Measurements from ENCODE around the gene DHX34. TPM values are rescaled to one million over a fixed set of nuclear protein-coding genes. Genes with fewer than 3 reads are reported as not detected.

Gene DHX34
- total and polyA plus RNA-seq, 9 of the 15 experiments (the other 6 are each of a cell fraction or from before 2014, with no cell fraction given): 0.36 to 42.0 (median 15.0) TPM

DNA sequence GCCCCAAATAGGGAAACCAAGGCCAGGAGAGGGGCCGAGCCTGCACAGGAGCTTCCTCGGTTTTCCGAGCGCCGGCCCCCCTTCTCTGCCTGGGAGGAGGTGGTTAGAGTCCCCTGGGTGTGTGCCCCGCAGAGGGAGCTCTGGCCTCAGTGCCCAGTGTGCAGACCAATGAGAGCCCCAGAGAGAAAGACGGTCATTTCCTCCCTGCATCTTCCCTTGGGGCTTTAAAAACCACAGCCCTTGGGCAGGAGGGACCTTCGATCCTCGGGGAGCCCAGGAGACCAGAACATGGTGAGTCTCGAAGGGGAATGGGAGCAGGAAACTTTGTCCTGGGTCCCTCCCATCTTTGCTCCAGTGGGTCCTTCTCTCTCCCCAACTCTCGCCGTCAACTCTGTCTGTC is 39.5 kb upstream of the DHX34 start, which contains the start of gene C5AR1 (continued):
- TF ChIP-seq HMG20A (CRISPR knock-in tag; conservative IDR thresholded peaks at IDR 0.05) (no peak), NCOR1 (IDR thresholded peaks at IDR 0.05) (no peak), ZNF668 (CRISPR knock-in tag; IDR thresholded peaks at IDR 0.05) (no peak), ELF2 (CRISPR knock-in tag; IDR thresholded peaks at IDR 0.05) (no peak), ZKSCAN8 (CRISPR knock-in tag; IDR thresholded peaks at IDR 0.05) (no peak), MYNN (IDR thresholded peaks at IDR 0.05) (no peak), MYNN (CRISPR knock-in tag; IDR thresholded peaks at IDR 0.05) (no peak), RAD21 (CRISPR knock-in tag; conservative IDR thresholded peaks at IDR 0.05 in 1 of 2, IDR thresholded peaks at IDR 0.05 in 1 of 2) (peak; percentile 39 to 71), ZNF274 (IDR thresholded peaks at IDR 0.05; ENCODE audit: borderline replicate concordance, low read depth, low read length) (no peak), ZEB2 (IDR thresholded peaks at IDR 0.05) (no peak)
- TF ChIP-seq, protein P1, sequence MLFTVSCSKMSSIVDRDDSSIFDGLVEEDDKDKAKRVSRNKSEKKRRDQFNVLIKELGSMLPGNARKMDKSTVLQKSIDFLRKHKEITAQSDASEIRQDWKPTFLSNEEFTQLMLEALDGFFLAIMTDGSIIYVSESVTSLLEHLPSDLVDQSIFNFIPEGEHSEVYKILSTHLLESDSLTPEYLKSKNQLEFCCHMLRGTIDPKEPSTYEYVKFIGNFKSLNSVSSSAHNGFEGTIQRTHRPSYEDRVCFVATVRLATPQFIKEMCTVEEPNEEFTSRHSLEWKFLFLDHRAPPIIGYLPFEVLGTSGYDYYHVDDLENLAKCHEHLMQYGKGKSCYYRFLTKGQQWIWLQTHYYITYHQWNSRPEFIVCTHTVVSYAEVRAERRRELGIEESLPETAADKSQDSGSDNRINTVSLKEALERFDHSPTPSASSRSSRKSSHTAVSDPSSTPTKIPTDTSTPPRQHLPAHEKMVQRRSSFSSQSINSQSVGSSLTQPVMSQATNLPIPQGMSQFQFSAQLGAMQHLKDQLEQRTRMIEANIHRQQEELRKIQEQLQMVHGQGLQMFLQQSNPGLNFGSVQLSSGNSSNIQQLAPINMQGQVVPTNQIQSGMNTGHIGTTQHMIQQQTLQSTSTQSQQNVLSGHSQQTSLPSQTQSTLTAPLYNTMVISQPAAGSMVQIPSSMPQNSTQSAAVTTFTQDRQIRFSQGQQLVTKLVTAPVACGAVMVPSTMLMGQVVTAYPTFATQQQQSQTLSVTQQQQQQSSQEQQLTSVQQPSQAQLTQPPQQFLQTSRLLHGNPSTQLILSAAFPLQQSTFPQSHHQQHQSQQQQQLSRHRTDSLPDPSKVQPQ (CRISPR knock-in tag; IDR thresholded peaks at IDR 0.05; ENCODE audit: borderline replicate concordance): no peak
- TF ChIP-seq, protein P2, sequence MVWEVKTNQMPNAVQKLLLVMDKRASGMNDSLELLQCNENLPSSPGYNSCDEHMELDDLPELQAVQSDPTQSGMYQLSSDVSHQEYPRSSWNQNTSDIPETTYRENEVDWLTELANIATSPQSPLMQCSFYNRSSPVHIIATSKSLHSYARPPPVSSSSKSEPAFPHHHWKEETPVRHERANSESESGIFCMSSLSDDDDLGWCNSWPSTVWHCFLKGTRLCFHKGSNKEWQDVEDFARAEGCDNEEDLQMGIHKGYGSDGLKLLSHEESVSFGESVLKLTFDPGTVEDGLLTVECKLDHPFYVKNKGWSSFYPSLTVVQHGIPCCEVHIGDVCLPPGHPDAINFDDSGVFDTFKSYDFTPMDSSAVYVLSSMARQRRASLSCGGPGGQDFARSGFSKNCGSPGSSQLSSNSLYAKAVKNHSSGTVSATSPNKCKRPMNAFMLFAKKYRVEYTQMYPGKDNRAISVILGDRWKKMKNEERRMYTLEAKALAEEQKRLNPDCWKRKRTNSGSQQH (CRISPR knock-in tag; IDR thresholded peaks at IDR 0.05): no peak
- TF ChIP-seq, protein P3, sequence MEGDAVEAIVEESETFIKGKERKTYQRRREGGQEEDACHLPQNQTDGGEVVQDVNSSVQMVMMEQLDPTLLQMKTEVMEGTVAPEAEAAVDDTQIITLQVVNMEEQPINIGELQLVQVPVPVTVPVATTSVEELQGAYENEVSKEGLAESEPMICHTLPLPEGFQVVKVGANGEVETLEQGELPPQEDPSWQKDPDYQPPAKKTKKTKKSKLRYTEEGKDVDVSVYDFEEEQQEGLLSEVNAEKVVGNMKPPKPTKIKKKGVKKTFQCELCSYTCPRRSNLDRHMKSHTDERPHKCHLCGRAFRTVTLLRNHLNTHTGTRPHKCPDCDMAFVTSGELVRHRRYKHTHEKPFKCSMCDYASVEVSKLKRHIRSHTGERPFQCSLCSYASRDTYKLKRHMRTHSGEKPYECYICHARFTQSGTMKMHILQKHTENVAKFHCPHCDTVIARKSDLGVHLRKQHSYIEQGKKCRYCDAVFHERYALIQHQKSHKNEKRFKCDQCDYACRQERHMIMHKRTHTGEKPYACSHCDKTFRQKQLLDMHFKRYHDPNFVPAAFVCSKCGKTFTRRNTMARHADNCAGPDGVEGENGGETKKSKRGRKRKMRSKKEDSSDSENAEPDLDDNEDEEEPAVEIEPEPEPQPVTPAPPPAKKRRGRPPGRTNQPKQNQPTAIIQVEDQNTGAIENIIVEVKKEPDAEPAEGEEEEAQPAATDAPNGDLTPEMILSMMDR (IDR thresholded peaks at IDR 0.05 in 2 of 3, conservative IDR thresholded peaks at IDR 0.05 in 1 of 3; ENCODE audit: insufficient read depth in 2 of 3, low read depth in 1 of 3, low read length in 3 of 3): peak; percentile 27 to 55 (median 39); a peak in 3 of 6 replicates
